ENCODE measurements around the gene SORCS3. TPM values are rescaled to one million over a fixed set of nuclear protein-coding genes. Genes with fewer than 3 reads are reported as not detected.

The SORCS3 gene
- total RNA-seq, 1 donor from 2014 or later = 0.25 TPM

DNA sequence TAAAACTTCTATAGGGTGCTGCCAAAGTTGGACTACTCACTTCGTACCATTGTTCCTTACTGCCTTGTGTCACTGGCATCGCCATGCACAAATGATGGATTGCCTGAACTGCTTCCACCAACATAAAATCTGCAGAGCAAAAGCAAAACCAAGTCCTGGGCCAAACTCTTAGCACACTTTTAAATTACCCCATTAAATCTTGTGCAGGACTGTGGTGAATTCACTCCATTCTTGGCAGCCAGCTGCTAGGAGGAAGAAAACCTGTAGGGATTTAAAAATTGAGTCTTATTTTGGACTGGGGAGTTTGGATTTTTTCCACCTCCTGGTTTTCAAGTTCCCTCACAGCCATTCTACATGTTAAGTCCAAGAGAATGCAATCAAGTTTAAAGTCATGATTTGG is 646.9 kb downstream of the SORCS3 start:
- Histone ChIP-seq H3K4me3 (no peak overlapping the region), H3K36me3 (no peaks in the 10 kb centered on the region), H3K27ac (no peak overlapping the region), H3K4me1 (no peaks in the 10 kb centered on the region), H3K27me3 (no peaks in the 10 kb centered on the region), H3K9me3 (no peaks in the 10 kb centered on the region)
- intact Hi-C loops (cut with DNase I) = no loop called here
- DNase-seq (ENCODE audit: extremely low spot score in 2 of 2) = no peak
- TF ChIP-seq POLR2A (IDR thresholded peaks at IDR 0.05) = no peak
- no peak for TF ChIP-seq POLR2AphosphoS5 (IDR thresholded peaks at IDR 0.05; ENCODE audit: insufficient read depth in 1 of 2, low read depth in 1 of 2)
- TF ChIP-seq, protein P1, sequence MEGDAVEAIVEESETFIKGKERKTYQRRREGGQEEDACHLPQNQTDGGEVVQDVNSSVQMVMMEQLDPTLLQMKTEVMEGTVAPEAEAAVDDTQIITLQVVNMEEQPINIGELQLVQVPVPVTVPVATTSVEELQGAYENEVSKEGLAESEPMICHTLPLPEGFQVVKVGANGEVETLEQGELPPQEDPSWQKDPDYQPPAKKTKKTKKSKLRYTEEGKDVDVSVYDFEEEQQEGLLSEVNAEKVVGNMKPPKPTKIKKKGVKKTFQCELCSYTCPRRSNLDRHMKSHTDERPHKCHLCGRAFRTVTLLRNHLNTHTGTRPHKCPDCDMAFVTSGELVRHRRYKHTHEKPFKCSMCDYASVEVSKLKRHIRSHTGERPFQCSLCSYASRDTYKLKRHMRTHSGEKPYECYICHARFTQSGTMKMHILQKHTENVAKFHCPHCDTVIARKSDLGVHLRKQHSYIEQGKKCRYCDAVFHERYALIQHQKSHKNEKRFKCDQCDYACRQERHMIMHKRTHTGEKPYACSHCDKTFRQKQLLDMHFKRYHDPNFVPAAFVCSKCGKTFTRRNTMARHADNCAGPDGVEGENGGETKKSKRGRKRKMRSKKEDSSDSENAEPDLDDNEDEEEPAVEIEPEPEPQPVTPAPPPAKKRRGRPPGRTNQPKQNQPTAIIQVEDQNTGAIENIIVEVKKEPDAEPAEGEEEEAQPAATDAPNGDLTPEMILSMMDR (IDR thresholded peaks at IDR 0.05) = no peak

DNA sequence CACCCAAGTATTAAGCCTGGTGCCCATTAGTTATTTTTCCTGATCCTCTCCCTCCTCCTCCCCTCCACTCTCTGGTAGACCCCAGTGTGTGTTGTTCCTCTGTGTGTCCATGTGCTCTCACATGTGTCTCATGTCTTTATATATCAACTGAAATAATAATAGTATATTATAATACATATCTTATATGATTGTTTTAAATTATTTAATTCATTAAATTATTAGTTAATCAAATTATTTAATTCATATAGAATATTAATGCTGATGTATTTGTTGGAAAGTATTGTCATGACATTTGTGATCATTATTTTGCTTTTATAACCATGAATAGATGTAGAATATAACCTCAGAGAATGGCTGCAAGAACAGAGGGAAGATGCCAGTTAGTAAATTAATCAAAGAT is 647.5 kb downstream of the SORCS3 start:
- H3K9me3 ChIP-seq = no peaks in the 10 kb centered on the region
- H3K27me3 ChIP-seq = no peaks in the 10 kb centered on the region
- TF ChIP-seq, protein P1 (IDR thresholded peaks at IDR 0.05) = no peak
- TF ChIP-seq POLR2AphosphoS5 (IDR thresholded peaks at IDR 0.05; ENCODE audit: insufficient read depth in 1 of 2, low read depth in 1 of 2) = no peak
- no peak for TF ChIP-seq POLR2A (IDR thresholded peaks at IDR 0.05)
- intact Hi-C loops (cut with DNase I) = no loop called here
- no peaks in the 10 kb centered on the region for H3K4me1 ChIP-seq
- no peaks in the 10 kb centered on the region for H3K36me3 ChIP-seq
- H3K27ac ChIP-seq = no peak overlapping the region
- no peak overlapping the region for H3K4me3 ChIP-seq
- DNase-seq (ENCODE audit: extremely low spot score in 2 of 2) = no peak

DNA sequence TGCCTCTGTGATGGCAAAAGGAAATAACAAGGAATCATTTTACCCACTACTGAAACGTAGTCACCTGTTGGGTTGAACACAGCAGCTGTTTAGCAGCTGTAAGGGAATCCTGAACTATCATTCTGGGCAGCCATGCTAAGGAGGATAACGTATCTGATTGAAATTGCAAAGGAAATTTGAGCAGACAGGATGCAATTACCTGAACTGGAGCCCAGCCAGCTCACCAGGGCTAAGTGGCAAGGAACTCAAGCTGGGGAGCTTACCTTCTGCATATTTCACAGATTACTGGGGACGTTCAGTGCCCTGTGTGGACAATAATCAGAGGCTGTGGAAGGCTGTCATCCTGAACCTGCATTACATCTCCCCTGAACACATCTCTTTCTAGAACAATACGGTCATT is 650.5 kb downstream of the SORCS3 start:
- TF ChIP-seq, protein P1 (IDR thresholded peaks at IDR 0.05) = no peak
- TF ChIP-seq POLR2A (IDR thresholded peaks at IDR 0.05) = no peak
- no peaks in the 10 kb centered on the region for H3K9me3 ChIP-seq
- intact Hi-C loops (cut with DNase I) = no loop called here
- H3K4me1 ChIP-seq = no peaks in the 10 kb centered on the region
- H3K27me3 ChIP-seq = no peaks in the 10 kb centered on the region
- no peak for DNase-seq (ENCODE audit: extremely low spot score in 2 of 2)
- no peaks in the 10 kb centered on the region for H3K36me3 ChIP-seq
- no peak overlapping the region for H3K4me3 ChIP-seq
- H3K27ac ChIP-seq = no peak overlapping the region

DNA sequence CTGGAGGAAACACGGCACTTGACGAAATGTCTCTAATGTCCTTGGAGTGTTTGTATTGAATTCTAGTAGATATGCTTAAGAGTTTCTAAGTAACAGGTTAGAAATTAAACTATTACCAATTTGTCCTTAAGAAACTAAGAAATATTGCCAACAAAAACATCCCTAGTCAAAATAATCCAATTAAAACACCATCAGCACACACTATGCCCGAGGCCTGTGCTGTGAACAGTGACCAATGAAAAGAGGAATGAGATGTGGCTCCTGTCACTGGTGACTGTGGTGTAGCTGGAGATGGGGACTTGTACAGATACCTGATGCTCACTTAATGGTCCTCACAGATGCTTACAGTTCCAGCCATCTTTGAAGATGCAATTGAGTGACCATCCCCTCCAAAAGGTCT is 651.1 kb downstream of the SORCS3 start:
- intact Hi-C loops (cut with DNase I) = no loop called here
- no peak for DNase-seq (ENCODE audit: extremely low spot score in 2 of 2)
- Histone ChIP-seq H3K27ac (no peak overlapping the region), H3K4me1 (no peaks in the 10 kb centered on the region), H3K36me3 (no peaks in the 10 kb centered on the region), H3K9me3 (no peaks in the 10 kb centered on the region), H3K27me3 (no peaks in the 10 kb centered on the region), H3K4me3 (no peak overlapping the region)
- TF ChIP-seq POLR2A (IDR thresholded peaks at IDR 0.05) = no peak
- TF ChIP-seq POLR2AphosphoS5 (IDR thresholded peaks at IDR 0.05; ENCODE audit: insufficient read depth in 1 of 2, low read depth in 1 of 2) = no peak
- TF ChIP-seq, protein P1 (IDR thresholded peaks at IDR 0.05) = no peak
